ENCODE measurements around the gene ZSCAN18. TPM values are rescaled to one million over a fixed set of nuclear protein-coding genes. Genes with fewer than 3 reads are reported as not detected.

The ZSCAN18 gene
- total RNA-seq, 1 experiment from 2014 or later: 0.12 TPM

GRCh38 chr19:58034477-58034793 is 63.6 kb downstream of the ZSCAN18 start:
- Histone ChIP-seq H2AFZ (ENCODE audit: low read depth, low read length, poor library complexity, severe bottlenecking) (no peak overlapping the region), H3K9ac (ENCODE audit: low read length) (no peak overlapping the region), H3K4me1 (ENCODE audit: control insufficient read depth in 1 of 2, insufficient read depth in 2 of 2, low read length in 2 of 2) (no peaks in the 10 kb centered on the region), H3K4me3 (replicated peaks in 1 of 2; ENCODE audit: low read depth in 1 of 2, low read length in 2 of 2) (no peak overlapping the region), H3K4me2 (ENCODE audit: low read length) (no peak overlapping the region), H3K79me2 (ENCODE audit: insufficient read depth, low read length) (no peaks in the 10 kb centered on the region), H3K27me3 (ENCODE audit: insufficient read depth, low read length) (no peaks in the 10 kb centered on the region), H3K9me3 (ENCODE audit: control insufficient read depth in 1 of 2, insufficient read depth in 1 of 2, low read depth in 1 of 2, low read length in 2 of 2) (peaks cover 0 to 10% of the 10 kb centered on the region in 2 experiments; a peak in 2 of 4 replicates), H3K36me3 (ENCODE audit: control insufficient read depth in 1 of 2, insufficient read depth in 2 of 2, low read length in 2 of 2) (no peaks in the 10 kb centered on the region), H3K27ac (ENCODE audit: low read depth, low read length) (no peak overlapping the region), H4K20me1 (ENCODE audit: insufficient read depth) (no peaks in the 10 kb centered on the region), H3K9me2 (ENCODE audit: insufficient read depth) (no peaks in the 10 kb centered on the region)
- DNase-seq (ENCODE audit: low read depth, low spot score) (no peak), ATAC-seq (no peak)
- BruUV-seq (replicated peaks): no TSS peak
- ChIA-PET POLR2A (no interaction called here), RAD21 (ENCODE audit: low non-redundant PET in 1 of 2, low total read pairs in 2 of 2, uncharacterized antibody in 2 of 2, unreplicated experiment in 2 of 2) (no interaction called here), CTCF (no interaction called here)
- intact Hi-C loops (cut with micrococcal nuclease): no loop called here
- TF ChIP-seq EZH2 (IDR thresholded peaks at IDR 0.05): no peak
- no peak for TF ChIP-seq ELF1 (IDR thresholded peaks at IDR 0.05; ENCODE audit: borderline replicate concordance, low read depth)
- no peak for TF ChIP-seq SRF (IDR thresholded peaks at IDR 0.05; ENCODE audit: low read depth)
- no peak for TF ChIP-seq ATF3 (IDR thresholded peaks at IDR 0.05)
- TF ChIP-seq SP1 (IDR thresholded peaks at IDR 0.05; ENCODE audit: low read depth): no peak
- no peak for TF ChIP-seq POLR2A (IDR thresholded peaks at IDR 0.05; ENCODE audit: borderline replicate concordance, extremely low read depth, insufficient read depth, insufficient read length)
- TF ChIP-seq ZNF274 (IDR thresholded peaks at IDR 0.05; ENCODE audit: low read depth, low read length): no peak
- TF ChIP-seq POLR2AphosphoS5 (IDR thresholded peaks at IDR 0.05; ENCODE audit: low read depth, low read length): no peak
- no peak for TF ChIP-seq CBX3 (IDR thresholded peaks at IDR 0.05; ENCODE audit: low read depth)

Other genes starting within 250 kb of the ZSCAN18 start
- gene ZNF587, start 248.4 kb downstream of the ZSCAN18 start, total RNA-seq (2021; ENCODE audit: unreplicated experiment): 25.9 TPM
- gene ZNF814, start 209.2 kb downstream of the ZSCAN18 start, total RNA-seq (2021; ENCODE audit: unreplicated experiment): 2.5 TPM
- gene ZNF417, start 181.6 kb downstream of the ZSCAN18 start, total RNA-seq (2021; ENCODE audit: unreplicated experiment): 6.8 TPM
- not detected for gene ZNF418, start 162.8 kb downstream of the ZSCAN18 start, total RNA-seq (2021; ENCODE audit: unreplicated experiment)
- gene ZNF256, start 150.5 kb downstream of the ZSCAN18 start, total RNA-seq (2021; ENCODE audit: unreplicated experiment): not detected
- not detected for gene C19orf18, start 123.7 kb downstream of the ZSCAN18 start, total RNA-seq (2021; ENCODE audit: unreplicated experiment)
- gene ZNF606, start 95.4 kb downstream of the ZSCAN18 start, total RNA-seq (2021; ENCODE audit: unreplicated experiment): 0.05 TPM
- not detected for gene ZSCAN1, start 64.2 kb downstream of the ZSCAN18 start, total RNA-seq (2021; ENCODE audit: unreplicated experiment)
- not detected for gene ZNF135, start 38.9 kb downstream of the ZSCAN18 start, total RNA-seq (2021; ENCODE audit: unreplicated experiment)
- gene ZNF329, start 52.6 kb upstream of the ZSCAN18 start, total RNA-seq (2021; ENCODE audit: unreplicated experiment): 1.7 TPM
- 7.8 TPM for gene ZNF274, start 84.8 kb upstream of the ZSCAN18 start, total RNA-seq (2021; ENCODE audit: unreplicated experiment)
- gene ZNF544, start 130.7 kb upstream of the ZSCAN18 start, total RNA-seq (2021; ENCODE audit: unreplicated experiment): 46.3 TPM
- gene ZNF8, start 180.7 kb upstream of the ZSCAN18 start, total RNA-seq (2021; ENCODE audit: unreplicated experiment): 6.4 TPM
- gene ERVK3-1, start 207.1 kb upstream of the ZSCAN18 start, total RNA-seq (2021; ENCODE audit: unreplicated experiment): 28.1 TPM
- gene ZSCAN22, start 228.8 kb upstream of the ZSCAN18 start, total RNA-seq (2021; ENCODE audit: unreplicated experiment): 4.6 TPM

All from HCT116 (cell line).